ENCODE measurements around the gene TMEM26. TPM values are rescaled to one million over a fixed set of nuclear protein-coding genes. Genes with fewer than 3 reads are reported as not detected.

TMEM26 gene
- total and polyA plus RNA-seq, 2 donors, result 0.51 to 11.7 TPM

DNA sequence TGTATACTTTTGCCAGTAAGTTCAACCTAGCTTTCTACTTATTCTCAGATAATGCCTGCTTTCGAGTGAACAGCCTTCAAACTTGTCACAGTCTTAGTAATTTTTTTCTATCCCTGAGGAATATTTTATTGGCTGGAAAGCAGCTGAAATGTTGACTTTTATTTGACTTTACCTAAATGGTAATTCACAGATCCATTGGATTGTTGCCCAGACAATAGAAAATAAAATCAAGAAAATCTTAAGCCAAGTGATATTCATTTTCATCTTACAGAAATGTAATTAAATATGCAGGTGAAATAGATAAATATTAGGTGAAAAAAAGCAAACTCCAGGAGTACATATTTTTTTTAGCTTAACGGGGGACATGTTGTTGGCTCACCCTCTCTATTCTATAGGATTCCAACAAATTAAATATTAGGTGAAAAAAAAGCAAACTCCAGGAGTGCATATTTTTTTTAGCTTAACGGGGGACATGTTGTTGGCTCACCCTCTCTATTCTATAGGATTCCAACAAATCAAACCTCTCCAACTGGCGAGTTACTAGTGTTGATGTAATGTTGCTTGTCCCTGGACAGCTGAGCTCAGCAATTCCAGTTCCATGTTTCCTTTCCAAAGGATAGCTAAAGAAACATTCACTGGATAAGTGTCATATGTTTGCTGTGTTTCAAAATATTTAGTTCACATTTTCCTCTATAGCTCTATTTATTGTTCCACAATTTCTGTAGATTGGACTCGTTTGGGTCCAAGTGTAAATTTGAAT lies 4.2 kb downstream of the TMEM26 start:
- no peak for DNase-seq (ENCODE audit: extremely low spot score)
- Histone ChIP-seq H3K27ac (ENCODE audit: low read depth) (no peak overlapping the region), H3K36me3 (ENCODE audit: insufficient read depth) (no peaks in the 10 kb centered on the region), H3K4me3 (ENCODE audit: low read depth, low read length) (no peak overlapping the region), H3K4me1 (ENCODE audit: insufficient read depth) (no peaks in the 10 kb centered on the region)
- WGBS, result 69% methylated on average over 5 of the region's 5 CpGs

DNA sequence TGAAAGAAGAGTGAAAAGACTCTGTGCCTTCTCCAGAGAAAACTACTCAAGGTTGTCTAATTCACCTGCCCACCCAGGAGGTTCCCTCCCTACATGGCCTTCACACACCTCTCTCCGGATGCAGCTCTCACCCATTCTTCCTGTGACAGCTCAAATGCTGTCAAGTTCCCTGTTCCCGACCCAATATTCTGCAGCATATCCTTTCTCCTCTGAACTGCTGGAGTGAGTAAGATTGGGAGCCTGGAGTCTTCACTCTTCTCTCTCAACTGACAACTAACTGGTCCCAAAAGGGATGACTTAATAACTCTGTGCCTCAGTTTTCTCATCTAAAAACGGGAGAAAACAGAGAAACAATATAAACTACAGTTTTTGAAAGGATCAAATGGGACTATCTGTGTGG lies 5.1 kb downstream of the TMEM26 start:
- Histone ChIP-seq H3K36me3 (ENCODE audit: insufficient read depth) (no peaks in the 10 kb centered on the region), H3K4me1 (ENCODE audit: insufficient read depth) (no peaks in the 10 kb centered on the region), H3K27ac (ENCODE audit: low read depth) (no peak overlapping the region), H3K4me3 (ENCODE audit: low read depth, low read length) (no peak overlapping the region)
- WGBS, result 81% methylated on average over 3 of the region's 3 CpGs
- no peak for DNase-seq (ENCODE audit: extremely low spot score)

DNA sequence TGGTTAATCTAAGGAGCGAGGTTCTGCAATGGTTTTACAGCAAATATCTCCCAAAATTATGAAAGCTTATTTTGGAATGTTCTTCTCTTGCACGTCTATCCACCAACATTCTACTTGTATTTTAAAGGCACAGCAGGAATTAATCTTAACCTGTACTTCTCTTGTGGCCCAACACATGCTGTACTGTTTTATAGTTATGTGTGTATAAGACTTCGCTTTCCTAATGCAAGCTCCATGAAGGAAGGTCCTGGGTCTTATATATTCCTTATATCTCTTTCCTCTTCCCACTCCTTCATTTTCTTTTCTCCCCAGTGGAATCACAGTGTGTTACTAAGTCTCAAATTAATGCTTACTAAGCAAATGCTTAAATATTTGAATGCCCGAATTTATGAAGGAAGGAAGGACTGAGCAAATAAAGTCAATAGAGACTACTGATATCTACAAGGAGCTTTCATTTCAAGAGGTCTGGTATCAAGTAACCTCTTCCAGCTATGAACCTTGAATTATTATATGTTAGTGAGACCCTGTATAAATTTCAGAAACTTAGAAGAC lies 14.0 kb downstream of the TMEM26 start:
- H3K4me3 ChIP-seq (ENCODE audit: low read depth, low read length), result no peak overlapping the region
- DNase-seq (ENCODE audit: extremely low spot score), result no peak
- 71% methylated on average over 4 of the region's 4 CpGs for WGBS
- H3K27ac ChIP-seq (ENCODE audit: low read depth), result no peak overlapping the region
- no peaks in the 10 kb centered on the region for H3K4me1 ChIP-seq (ENCODE audit: insufficient read depth)
- H3K36me3 ChIP-seq (ENCODE audit: insufficient read depth), result no peaks in the 10 kb centered on the region

DNA sequence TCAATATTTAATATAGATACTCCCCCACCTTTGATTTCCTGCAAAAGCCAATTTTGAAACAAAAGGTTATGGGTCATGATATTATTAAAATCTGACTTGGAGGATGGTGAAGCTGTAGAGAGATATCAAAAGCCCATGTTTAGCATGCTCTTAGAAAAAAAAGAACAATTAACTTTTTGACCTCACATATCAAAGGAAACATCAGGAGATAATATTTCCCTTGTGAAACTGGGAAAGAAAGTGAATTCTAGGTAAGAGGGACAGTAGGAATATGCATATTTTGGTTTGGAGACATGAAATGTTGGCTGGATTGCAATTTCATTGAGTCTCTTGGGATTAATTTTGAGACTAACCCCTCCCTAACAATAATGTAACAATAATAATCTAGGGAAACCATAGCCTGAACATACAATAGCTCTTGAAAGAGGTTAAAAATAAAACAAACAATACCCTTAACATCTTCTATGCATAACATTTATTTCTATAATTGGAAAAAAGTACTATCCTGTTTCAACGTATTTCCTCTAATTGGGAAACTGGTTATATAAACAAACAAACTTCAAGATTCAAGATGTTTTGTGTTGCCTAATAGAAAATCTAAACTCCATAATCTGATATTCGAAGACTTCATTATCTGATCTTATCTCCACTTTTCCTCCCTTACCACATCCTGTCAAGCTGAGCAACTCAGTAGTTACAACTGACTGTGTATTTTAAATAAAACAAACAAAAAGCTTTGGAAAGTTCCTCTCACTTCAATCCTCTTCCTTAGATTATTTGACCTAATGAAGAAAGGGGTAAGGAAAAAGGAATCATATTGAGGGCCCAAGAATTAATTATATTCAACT lies 14.8 kb downstream of the TMEM26 start:
- no peaks in the 10 kb centered on the region for H3K36me3 ChIP-seq (ENCODE audit: insufficient read depth)
- no peak for DNase-seq (ENCODE audit: extremely low spot score)
- no peak overlapping the region for H3K4me3 ChIP-seq (ENCODE audit: low read depth, low read length)
- WGBS, result 26% methylated on average over 2 of the region's 2 CpGs
- H3K4me1 ChIP-seq (ENCODE audit: insufficient read depth), result no peaks in the 10 kb centered on the region
- H3K27ac ChIP-seq (ENCODE audit: low read depth), result no peak overlapping the region

DNA sequence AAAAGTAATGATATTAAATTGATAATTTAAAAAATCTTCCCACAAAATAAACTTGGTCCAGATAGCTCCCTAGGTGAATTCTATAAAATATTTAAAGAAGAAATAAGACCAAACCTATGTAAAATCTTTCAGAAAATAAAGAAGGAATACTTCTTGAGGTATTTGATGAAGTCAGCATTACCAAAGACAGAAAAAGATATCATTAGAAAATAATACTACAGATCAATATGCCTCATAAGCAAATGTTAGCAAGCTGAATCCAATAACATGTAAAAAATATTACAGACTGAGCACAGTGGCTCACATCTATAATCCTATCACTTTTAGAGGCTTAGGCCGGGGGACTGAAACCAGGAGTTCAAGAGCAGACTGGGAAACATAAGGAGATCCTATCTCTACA lies 30.0 kb downstream of the TMEM26 start:
- Histone ChIP-seq H3K4me1 (ENCODE audit: insufficient read depth) (no peaks in the 10 kb centered on the region), H3K36me3 (ENCODE audit: insufficient read depth) (peaks cover 4% of the 10 kb centered on the region), H3K4me3 (ENCODE audit: low read depth, low read length) (no peak overlapping the region), H3K27ac (ENCODE audit: low read depth) (no peak overlapping the region)
- DNase-seq (ENCODE audit: extremely low spot score), result no peak
- WGBS, result 89% methylated on average over 1 of the region's 1 CpG

DNA sequence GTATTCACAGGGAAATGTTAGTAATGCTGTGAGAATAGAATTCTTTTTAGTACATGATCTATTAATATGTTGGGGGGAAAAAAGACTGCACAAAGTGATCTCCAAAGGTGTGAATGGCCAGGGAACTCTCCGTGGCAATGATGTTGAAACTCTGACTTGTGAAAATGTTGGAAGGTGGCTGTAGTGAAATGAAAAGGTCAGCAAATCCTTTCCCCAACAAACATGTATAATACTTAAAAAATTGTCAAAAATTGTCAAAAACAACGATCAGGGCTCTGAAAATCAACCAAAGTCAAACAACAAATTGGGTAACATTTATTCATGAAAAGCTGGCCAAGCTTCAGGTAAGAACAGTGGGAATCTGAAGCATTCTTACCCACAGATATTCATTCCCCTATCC lies 35.5 kb downstream of the TMEM26 start:
- no peak for DNase-seq (ENCODE audit: extremely low spot score)
- WGBS, result 81% methylated on average over 2 of the region's 2 CpGs
- no peaks in the 10 kb centered on the region for H3K4me1 ChIP-seq (ENCODE audit: insufficient read depth)

DNA sequence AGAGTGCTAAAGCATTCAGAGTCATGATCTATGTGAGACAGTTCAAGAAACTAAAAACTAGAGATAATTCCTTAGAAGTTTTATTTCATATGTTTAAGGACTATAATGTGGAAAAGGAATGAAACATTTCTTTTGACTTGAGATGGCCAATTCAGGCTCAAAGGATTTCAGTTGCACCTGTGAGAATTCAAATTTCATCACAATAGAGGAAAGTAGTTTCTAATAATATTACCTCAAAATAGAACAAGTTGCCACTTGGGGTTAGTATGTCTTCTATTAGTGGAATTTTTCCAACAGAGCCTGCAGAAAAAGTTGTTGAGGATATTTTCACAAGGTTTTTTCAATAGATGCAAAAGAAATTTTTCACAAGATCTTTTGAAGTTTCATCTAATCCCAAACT lies 37.4 kb downstream of the TMEM26 start:
- DNase-seq (ENCODE audit: extremely low spot score), result no peak
- H3K4me3 ChIP-seq (ENCODE audit: low read depth, low read length), result no peak overlapping the region
- H3K4me1 ChIP-seq (ENCODE audit: insufficient read depth), result no peaks in the 10 kb centered on the region

More for the DNA sequence above, 35.5 kb downstream of the TMEM26 start:
- no peak overlapping the region for H3K4me3 ChIP-seq (ENCODE audit: low read depth, low read length)
- H3K27ac ChIP-seq (ENCODE audit: low read depth), result no peak overlapping the region
- H3K36me3 ChIP-seq (ENCODE audit: insufficient read depth), result peaks cover 2% of the 10 kb centered on the region

DNA sequence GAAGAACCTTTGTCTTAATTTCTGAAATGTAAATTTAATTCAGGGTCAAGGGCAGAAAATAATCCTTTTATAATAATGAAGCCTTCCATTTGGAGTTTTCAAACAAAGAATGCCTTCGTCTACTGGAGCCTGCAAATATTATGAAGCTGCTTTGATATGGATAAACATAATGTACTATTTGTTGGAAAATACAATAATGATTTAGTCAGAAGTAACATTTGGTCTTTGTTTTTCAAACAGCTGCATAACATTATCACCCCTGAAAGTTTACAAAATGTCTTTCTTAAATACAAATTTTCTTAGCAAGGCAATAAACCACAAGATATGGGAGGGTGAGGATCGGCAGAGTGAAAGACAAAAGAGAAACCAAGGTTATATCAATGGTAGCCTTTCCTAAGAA lies 41.5 kb downstream of the TMEM26 start:
- DNase-seq (ENCODE audit: extremely low spot score), result no peak
- Histone ChIP-seq H3K4me1 (ENCODE audit: insufficient read depth) (no peaks in the 10 kb centered on the region), H3K4me3 (ENCODE audit: low read depth, low read length) (no peak overlapping the region), H3K27ac (ENCODE audit: low read depth) (no peak overlapping the region), H3K36me3 (ENCODE audit: insufficient read depth) (no peaks in the 10 kb centered on the region)
- 60% methylated on average over 2 of the region's 2 CpGs for WGBS

More for the DNA sequence above, 37.4 kb downstream of the TMEM26 start:
- H3K36me3 ChIP-seq (ENCODE audit: insufficient read depth), result no peaks in the 10 kb centered on the region
- H3K27ac ChIP-seq (ENCODE audit: low read depth), result no peak overlapping the region

DNA sequence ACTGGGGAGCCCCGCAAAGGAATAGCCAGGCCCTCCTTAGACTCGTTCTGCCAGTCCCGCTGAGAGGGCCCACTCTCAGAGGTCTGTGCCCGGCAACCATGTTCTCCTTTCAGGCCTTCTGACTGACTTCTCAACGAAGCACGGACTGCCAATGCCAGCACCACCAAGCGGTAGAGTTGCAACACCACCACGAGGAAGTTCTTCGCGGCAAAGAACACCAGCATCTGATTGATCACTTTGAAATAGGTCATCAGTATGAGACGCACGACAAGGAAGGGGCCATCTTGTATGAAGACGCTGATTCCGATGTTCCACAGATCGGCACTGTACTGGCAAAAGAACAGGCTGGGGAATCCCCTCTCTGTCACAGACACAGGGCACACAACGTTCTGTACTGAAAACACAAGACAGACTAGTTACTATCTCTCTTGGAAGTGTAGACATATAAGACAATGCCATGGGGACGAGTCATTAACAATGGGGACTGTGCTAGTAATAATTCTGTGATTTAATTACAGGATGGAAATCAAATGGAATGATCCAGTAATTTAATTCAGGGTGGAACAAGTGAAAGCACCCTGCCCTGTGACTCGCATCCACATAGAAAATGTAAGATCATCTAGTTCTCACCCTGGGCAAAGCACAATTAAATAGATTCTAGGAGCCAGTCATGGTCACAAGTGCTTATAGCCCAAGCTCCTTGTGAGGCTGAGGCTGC lies 42.7 kb downstream of the TMEM26 start:
- no peak overlapping the region for H3K4me3 ChIP-seq (ENCODE audit: low read depth, low read length)
- WGBS, result 93% methylated on average over 18 of the region's 18 CpGs
- no peak overlapping the region for H3K27ac ChIP-seq (ENCODE audit: low read depth)
- H3K36me3 ChIP-seq (ENCODE audit: insufficient read depth), result no peaks in the 10 kb centered on the region
- H3K4me1 ChIP-seq (ENCODE audit: insufficient read depth), result no peaks in the 10 kb centered on the region
- no peak for DNase-seq (ENCODE audit: extremely low spot score)

DNA sequence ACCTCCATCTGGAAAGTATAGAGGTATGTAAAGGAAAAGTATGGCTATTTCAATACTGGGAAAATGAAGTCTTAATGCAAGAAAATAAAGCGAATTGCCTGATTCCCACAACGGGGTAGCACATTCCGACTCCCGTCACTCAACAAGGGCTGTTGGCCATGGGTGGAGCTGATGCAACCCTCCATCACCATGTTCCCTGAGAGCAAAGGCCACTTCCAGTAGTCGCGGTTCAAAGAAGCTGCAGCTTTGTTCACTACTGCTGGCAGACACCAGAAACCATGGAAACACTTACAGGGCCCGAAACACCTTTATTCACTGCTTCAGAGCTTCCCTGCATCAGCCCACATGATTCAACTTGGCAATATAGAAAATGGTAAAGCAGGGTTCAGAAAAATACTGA lies 44.0 kb downstream of the TMEM26 start:
- Histone ChIP-seq H3K4me3 (ENCODE audit: low read depth, low read length) (no peak overlapping the region), H3K4me1 (ENCODE audit: insufficient read depth) (no peaks in the 10 kb centered on the region), H3K36me3 (ENCODE audit: insufficient read depth) (no peaks in the 10 kb centered on the region), H3K27ac (ENCODE audit: low read depth) (no peak overlapping the region)
- no peak for DNase-seq (ENCODE audit: extremely low spot score)
- 95% methylated on average over 7 of the region's 7 CpGs for WGBS

DNA sequence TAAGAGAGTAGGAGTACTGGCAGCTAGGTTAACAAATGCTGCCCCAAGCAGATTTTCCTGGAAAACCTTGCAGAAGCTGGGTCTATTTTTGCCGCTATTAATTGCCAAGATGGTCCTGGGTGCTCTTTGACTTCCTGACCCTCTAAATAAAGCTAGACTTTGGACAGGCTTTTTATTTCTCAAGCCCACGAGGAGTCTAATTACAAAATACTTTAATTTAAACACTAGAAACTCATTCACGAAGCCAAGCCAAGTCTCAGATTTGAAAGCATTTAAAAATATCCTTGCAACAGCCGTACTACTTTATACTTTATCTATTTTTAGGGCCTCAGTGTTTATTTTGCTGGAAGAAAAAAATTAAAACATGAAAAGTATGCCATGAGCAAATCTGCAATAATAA lies 45.1 kb downstream of the TMEM26 start:
- Histone ChIP-seq H3K4me1 (ENCODE audit: insufficient read depth) (no peaks in the 10 kb centered on the region), H3K27ac (ENCODE audit: low read depth) (no peak overlapping the region), H3K36me3 (ENCODE audit: insufficient read depth) (no peaks in the 10 kb centered on the region), H3K4me3 (ENCODE audit: low read depth, low read length) (no peak overlapping the region)
- no peak for DNase-seq (ENCODE audit: extremely low spot score)
- 17% methylated on average over 4 of the region's 4 CpGs for WGBS

DNA sequence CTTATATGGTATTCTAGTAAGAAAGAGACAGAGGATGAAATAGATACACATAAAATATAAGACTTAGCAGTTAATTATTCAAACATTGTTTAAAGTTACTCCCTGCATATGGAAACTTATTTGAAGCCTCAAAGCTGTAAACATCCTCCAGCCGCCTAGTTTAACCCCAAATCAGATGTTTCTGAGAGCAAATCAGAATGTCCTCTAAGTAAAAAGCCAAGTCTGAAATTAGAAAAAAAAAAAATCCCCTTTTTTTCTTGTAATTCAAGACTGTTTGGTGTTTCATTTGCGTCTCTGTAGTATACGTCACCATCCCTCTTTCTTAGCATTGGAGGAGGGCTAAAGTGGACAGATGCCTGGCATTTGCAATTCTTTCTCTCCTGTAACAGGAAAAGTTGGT lies 46.4 kb downstream of the TMEM26 start:
- 78% methylated on average over 3 of the region's 3 CpGs for WGBS
- DNase-seq (ENCODE audit: extremely low spot score), result no peak
- Histone ChIP-seq H3K27ac (ENCODE audit: low read depth) (no peak overlapping the region), H3K4me3 (ENCODE audit: low read depth, low read length) (no peak overlapping the region), H3K4me1 (ENCODE audit: insufficient read depth) (no peaks in the 10 kb centered on the region), H3K36me3 (ENCODE audit: insufficient read depth) (no peaks in the 10 kb centered on the region)

DNA sequence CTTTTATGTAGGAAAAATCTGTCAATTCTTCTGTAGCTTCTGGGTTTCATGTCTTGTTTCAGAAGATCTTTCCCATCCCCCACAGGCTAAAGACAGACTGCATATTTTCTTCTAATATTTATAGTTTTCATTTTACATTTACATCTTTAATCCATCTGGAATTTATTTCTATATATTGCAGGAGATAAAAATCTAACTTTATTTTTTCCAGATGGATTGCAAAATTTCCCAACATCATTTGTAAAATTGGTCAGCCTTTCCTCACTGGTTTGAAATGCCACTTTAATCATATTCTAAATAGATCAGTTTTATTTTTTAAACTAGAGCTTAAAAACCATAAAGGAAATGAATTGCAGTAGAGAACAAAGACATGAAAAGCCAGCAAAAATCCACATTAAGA lies 46.9 kb downstream of the TMEM26 start:
- H3K36me3 ChIP-seq (ENCODE audit: insufficient read depth), result no peaks in the 10 kb centered on the region
- no peak for DNase-seq (ENCODE audit: extremely low spot score)

More for the DNA sequence above, 46.9 kb downstream of the TMEM26 start:
- no peaks in the 10 kb centered on the region for H3K4me1 ChIP-seq (ENCODE audit: insufficient read depth)
- H3K27ac ChIP-seq (ENCODE audit: low read depth), result no peak overlapping the region
- H3K4me3 ChIP-seq (ENCODE audit: low read depth, low read length), result no peak overlapping the region
